Vagina (tissue), 2 donors: ENCODE measurements around the gene SCYL3. TPM values are rescaled to one million over a fixed set of nuclear protein-coding genes. Genes with fewer than 3 reads are reported as not detected.

Experiments used
- DNase-seq, 2 donors: peaks; one replicate each; pipeline ENCODE4 v3.0.0-alpha.2; 2017; ENCODE audit errors: extremely low spot score in 2 of 2
- H3K27ac ChIP-seq: fragments of 200-600 bp; sonication (generic); one replicate; pipeline ENCODE4 v1.5.1; 2019
- H3K27me3 ChIP-seq: fragments of 200-600 bp; sonication (generic); one replicate; pipeline ENCODE4 v1.5.1; 2019
- H3K36me3 ChIP-seq, 2 donors: fragments of 200-600 bp; sonication (generic); one replicate each; pipeline ENCODE4 v1.5.1; 2017 to 2019
- H3K4me1 ChIP-seq: fragments of 200-600 bp; sonication (generic); one replicate; pipeline ENCODE4 v1.5.1; 2019
- H3K4me3 ChIP-seq, 2 donors: fragments of 200-600 bp; sonication (generic); 1 replicate in 1 of 2; 2 replicates in 1 of 2; pipeline ENCODE4 v1.5.1; 2016 to 2019
- H3K9me3 ChIP-seq: fragments of 200-600 bp; sonication (generic); one replicate; pipeline ENCODE4 v1.5.1; 2019
- POLR2A ChIP-seq, 2 donors: fragments of 450-650 bp; IDR thresholded peaks; one replicate each; pipeline ENCODE4 v1.6.1; 2017; ENCODE audit warnings: antibody characterized with exemption in 2 of 2, mild to moderate bottlenecking in 2 of 2, moderate library complexity in 2 of 2
- POLR2AphosphoS5 ChIP-seq, 2 donors: sonication (generic); formaldehyde crosslinking; IDR thresholded peaks; one replicate each; pipeline ENCODE4 v1.9.0; 2017; ENCODE audit warnings: antibody characterized with exemption in 2 of 2, mild to moderate bottlenecking in 2 of 2, low read depth in 1 of 2; ENCODE audit not compliant: insufficient read depth in 1 of 2
- intact Hi-C: fragments of 100-400 bp; cut with DNase I; formaldehyde crosslinking; loops from one replicate; pipeline ENCODE4 v1.15.1; 2023
- total RNA-seq: library from RNA; depleted of rRNA; stranded (reverse); fragments of >200 nt; gene quantifications from one replicate; pipeline ENCODE4 v1.2.3, GENCODE V29; 2016
- TF ChIP-seq, protein P1 (sequence below), 3 experiments: fragments of 450-650 bp in 2 of 3; fragments of 200-600 bp in 1 of 3; sonication (generic) in 1 of 3; IDR thresholded peaks; one replicate each; pipeline ENCODE4 v1.5.1; 2017 to 2019; ENCODE audit warnings: antibody characterized with exemption in 3 of 3, mild to moderate bottlenecking in 2 of 3, moderate library complexity in 2 of 3

SCYL3 gene
- total RNA-seq, 1 donor from 2014 or later, result 11.8 TPM

DNA sequence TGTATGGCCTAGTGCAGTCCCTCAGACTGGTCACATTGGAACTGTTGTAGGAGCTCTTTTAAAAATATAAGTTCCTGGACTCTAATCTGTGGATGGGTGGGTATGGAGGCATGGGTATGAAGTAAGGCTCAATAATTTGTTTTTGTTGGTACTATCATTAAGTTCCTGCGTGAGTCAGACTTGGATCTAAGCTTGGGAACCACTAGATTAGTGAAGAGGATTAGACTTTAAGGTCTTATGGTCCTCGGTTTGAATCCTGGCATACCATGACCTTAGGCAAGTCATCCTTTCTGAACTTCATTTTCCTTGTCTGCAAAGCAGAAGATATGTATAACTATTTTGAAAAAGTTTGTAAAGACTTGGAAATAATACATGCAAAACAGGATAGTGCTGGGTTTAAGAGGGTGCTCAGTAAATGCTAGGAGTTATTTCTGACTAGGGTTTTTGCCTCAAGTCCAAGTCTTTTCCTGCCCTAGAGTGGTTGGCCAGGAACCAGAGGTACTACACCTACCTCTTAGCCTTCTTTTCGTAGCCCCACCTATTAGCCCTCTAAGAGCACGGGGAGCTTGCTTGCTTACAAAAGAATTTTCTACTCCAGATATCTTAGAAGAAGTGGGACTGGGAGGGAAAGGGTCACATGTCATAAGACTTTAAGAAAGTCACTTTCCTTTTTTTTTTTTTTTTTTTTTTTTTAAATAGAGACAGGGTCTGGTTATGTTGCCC is 60.4 kb downstream of the SCYL3 start:
- H3K27me3 ChIP-seq, result no peaks in the 10 kb centered on the region
- H3K36me3 ChIP-seq, result peaks cover 0 to 18% of the 10 kb centered on the region in 2 donors
- H3K27ac ChIP-seq, result no peak overlapping the region
- intact Hi-C loops, result no loop called here
- H3K4me1 ChIP-seq, result no peaks in the 10 kb centered on the region
- TF ChIP-seq POLR2AphosphoS5 (IDR thresholded peaks at IDR 0.05; ENCODE audit: insufficient read depth in 1 of 2, low read depth in 1 of 2) (no peak), POLR2A (IDR thresholded peaks at IDR 0.05) (no peak)
- TF ChIP-seq, protein P1, sequence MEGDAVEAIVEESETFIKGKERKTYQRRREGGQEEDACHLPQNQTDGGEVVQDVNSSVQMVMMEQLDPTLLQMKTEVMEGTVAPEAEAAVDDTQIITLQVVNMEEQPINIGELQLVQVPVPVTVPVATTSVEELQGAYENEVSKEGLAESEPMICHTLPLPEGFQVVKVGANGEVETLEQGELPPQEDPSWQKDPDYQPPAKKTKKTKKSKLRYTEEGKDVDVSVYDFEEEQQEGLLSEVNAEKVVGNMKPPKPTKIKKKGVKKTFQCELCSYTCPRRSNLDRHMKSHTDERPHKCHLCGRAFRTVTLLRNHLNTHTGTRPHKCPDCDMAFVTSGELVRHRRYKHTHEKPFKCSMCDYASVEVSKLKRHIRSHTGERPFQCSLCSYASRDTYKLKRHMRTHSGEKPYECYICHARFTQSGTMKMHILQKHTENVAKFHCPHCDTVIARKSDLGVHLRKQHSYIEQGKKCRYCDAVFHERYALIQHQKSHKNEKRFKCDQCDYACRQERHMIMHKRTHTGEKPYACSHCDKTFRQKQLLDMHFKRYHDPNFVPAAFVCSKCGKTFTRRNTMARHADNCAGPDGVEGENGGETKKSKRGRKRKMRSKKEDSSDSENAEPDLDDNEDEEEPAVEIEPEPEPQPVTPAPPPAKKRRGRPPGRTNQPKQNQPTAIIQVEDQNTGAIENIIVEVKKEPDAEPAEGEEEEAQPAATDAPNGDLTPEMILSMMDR (IDR thresholded peaks at IDR 0.05), result no peak
- H3K4me3 ChIP-seq, result no peak overlapping the region
- DNase-seq, result no peak
- no peaks in the 10 kb centered on the region for H3K9me3 ChIP-seq

DNA sequence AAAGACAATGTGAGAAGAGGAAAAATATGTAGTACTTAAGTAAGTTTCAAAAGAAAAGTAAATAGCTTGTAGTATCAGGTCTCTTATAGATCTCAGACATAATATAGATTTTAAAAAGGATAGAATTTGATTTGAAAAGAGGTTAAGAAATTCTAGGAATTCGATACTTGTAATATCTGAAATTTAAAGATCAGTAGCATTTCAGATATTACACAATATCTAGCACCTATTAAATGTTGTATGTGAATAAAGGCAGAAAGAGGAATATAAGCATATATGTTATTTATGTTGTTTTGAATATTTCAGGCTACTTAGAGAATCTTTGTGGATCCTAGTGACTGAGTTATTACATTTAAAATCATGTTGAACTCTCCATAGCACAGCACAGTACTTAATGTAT is 64.0 kb downstream of the SCYL3 start:
- TF ChIP-seq, protein P1 (IDR thresholded peaks at IDR 0.05), result no peak
- no peak for TF ChIP-seq POLR2A (IDR thresholded peaks at IDR 0.05)
- DNase-seq, result no peak
- no peaks in the 10 kb centered on the region for H3K9me3 ChIP-seq
- peaks cover 0 to 21% of the 10 kb centered on the region in 2 donors for H3K36me3 ChIP-seq
- intact Hi-C loops, result no loop called here
- H3K27ac ChIP-seq, result no peak overlapping the region
- no peak overlapping the region for H3K4me3 ChIP-seq
- no peaks in the 10 kb centered on the region for H3K27me3 ChIP-seq
- H3K4me1 ChIP-seq, result no peaks in the 10 kb centered on the region

- DNase-seq, result no peak
- H3K4me1 ChIP-seq, result no peaks in the 10 kb centered on the region
- intact Hi-C loops, result no loop called here
- TF ChIP-seq POLR2AphosphoS5 (IDR thresholded peaks at IDR 0.05; ENCODE audit: insufficient read depth in 1 of 2, low read depth in 1 of 2), result no peak
- TF ChIP-seq, protein P1 (IDR thresholded peaks at IDR 0.05), result no peak
- no peak for TF ChIP-seq POLR2A (IDR thresholded peaks at IDR 0.05)
- H3K27me3 ChIP-seq, result no peaks in the 10 kb centered on the region
- H3K27ac ChIP-seq, result no peak overlapping the region
- H3K9me3 ChIP-seq, result no peaks in the 10 kb centered on the region
- H3K4me3 ChIP-seq, result no peak overlapping the region
- peaks cover 0 to 22% of the 10 kb centered on the region in 2 donors for H3K36me3 ChIP-seq
These were observed 69.5 kb downstream of the SCYL3 start for GRCh38 chr1:169824153-169824552.

DNA sequence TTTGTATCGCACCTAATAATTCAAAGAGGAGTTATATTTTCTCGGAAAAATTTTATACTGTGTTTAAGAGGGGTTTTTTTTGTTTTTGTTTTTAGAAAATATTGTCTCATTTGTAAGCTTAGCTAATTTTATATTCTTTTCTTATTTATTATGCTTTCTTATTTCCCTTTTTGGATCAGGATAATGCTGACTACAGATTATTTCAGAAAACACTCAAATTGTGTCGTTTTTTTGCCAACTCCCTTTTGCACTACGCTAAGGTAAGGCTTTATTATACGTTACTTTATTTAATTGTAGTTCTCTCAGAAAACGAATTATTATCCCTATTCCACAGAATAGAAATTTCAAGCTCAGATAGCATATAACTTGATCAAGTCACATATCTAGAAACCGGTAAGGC is 72.2 kb downstream of the SCYL3 start:
- intact Hi-C loops, result no loop called here
- Histone ChIP-seq H3K27me3 (no peaks in the 10 kb centered on the region), H3K9me3 (no peaks in the 10 kb centered on the region), H3K4me3 (no peak overlapping the region), H3K4me1 (no peaks in the 10 kb centered on the region), H3K36me3 (peaks cover 0 to 14% of the 10 kb centered on the region in 2 donors), H3K27ac (no peak overlapping the region)
- DNase-seq, result no peak
- TF ChIP-seq POLR2AphosphoS5 (IDR thresholded peaks at IDR 0.05; ENCODE audit: insufficient read depth in 1 of 2, low read depth in 1 of 2) (no peak), POLR2A (IDR thresholded peaks at IDR 0.05) (no peak)
- TF ChIP-seq, protein P1 (IDR thresholded peaks at IDR 0.05), result no peak

GRCh38 chr1:169816617-169817016 is 77.1 kb downstream of the SCYL3 start:
- no peaks in the 10 kb centered on the region for H3K9me3 ChIP-seq

More at GRCh38 chr1:169816617-169817016, 77.1 kb downstream of the SCYL3 start:
- TF ChIP-seq, protein P1 (IDR thresholded peaks at IDR 0.05), result no peak
- no peak for TF ChIP-seq POLR2AphosphoS5 (IDR thresholded peaks at IDR 0.05; ENCODE audit: insufficient read depth in 1 of 2, low read depth in 1 of 2)
- no peak for TF ChIP-seq POLR2A (IDR thresholded peaks at IDR 0.05)
- no peak for DNase-seq
- Histone ChIP-seq H3K36me3 (peaks cover 0 to under 1% of the 10 kb centered on the region in 2 donors), H3K27me3 (no peaks in the 10 kb centered on the region), H3K4me3 (no peak overlapping the region), H3K4me1 (no peaks in the 10 kb centered on the region), H3K27ac (no peak overlapping the region)
- intact Hi-C loops, result no loop called here
